ENCODE results near the gene WDR11.

The WDR11 gene

DNA sequence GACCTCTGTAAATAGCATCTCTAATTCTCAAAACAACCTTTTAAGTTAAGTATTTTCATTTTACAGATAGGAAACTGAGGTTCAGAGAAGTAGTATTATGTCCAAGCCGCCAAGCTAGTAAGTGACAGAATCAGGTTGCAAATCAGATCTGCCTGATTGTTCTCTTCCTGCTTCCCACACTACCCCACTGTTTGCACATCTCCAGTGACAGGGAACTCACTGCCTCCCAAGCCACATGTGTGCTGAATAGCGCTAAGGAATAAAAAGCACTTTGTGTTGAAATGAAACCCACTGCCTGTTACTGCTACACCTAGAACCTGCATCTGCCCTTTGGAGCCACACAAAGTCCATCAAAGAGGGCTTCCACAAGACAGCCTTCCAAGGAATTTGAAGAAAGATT, 45.1 kb upstream of the WDR11 start:
- Histone ChIP-seq H3K27ac (no peak overlapping the region), H3K36me3 (ENCODE audit: control insufficient read depth, insufficient read depth, low read length) (no peaks in the 10 kb centered on the region), H2AFZ (no peak overlapping the region), H3K9ac (no peak overlapping the region), H3K9me3 (ENCODE audit: control insufficient read depth, low read length) (no peaks in the 10 kb centered on the region), H3K4me2 (ENCODE audit: low read length) (no peak overlapping the region), H3K4me3 (ENCODE audit: low read depth, low read length) (no peak overlapping the region), H3K79me2 (no peaks in the 10 kb centered on the region), H3K4me1 (no peaks in the 10 kb centered on the region), H3K27me3 (ENCODE audit: control insufficient read depth, insufficient read depth, low read length) (no peaks in the 10 kb centered on the region)
- TF ChIP-seq, protein P1, sequence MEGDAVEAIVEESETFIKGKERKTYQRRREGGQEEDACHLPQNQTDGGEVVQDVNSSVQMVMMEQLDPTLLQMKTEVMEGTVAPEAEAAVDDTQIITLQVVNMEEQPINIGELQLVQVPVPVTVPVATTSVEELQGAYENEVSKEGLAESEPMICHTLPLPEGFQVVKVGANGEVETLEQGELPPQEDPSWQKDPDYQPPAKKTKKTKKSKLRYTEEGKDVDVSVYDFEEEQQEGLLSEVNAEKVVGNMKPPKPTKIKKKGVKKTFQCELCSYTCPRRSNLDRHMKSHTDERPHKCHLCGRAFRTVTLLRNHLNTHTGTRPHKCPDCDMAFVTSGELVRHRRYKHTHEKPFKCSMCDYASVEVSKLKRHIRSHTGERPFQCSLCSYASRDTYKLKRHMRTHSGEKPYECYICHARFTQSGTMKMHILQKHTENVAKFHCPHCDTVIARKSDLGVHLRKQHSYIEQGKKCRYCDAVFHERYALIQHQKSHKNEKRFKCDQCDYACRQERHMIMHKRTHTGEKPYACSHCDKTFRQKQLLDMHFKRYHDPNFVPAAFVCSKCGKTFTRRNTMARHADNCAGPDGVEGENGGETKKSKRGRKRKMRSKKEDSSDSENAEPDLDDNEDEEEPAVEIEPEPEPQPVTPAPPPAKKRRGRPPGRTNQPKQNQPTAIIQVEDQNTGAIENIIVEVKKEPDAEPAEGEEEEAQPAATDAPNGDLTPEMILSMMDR (IDR thresholded peaks at IDR 0.05): no peak

DNA sequence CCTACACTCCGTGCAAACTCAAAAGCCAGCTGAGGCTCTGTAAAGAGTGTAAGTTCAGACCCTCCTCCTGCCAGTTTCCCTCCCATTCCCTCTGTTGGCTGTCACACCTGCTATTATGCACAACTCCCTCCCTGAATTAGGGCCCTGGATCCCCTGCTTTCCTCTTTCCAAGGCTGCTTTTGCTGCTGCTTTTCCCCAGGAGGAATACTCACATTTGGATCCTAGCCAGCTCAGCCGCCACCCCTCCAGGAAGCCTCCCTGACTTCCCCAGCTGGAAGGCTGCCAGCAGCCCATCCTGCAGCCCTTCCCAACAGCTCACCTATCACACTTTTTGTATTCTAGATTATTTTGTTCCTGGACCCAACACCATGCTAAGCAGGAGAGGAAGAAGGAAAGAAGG, 40.9 kb upstream of the WDR11 start:
- H3K4me2 ChIP-seq (ENCODE audit: low read length): no peak overlapping the region
- H3K9me3 ChIP-seq (ENCODE audit: control insufficient read depth, low read length): no peaks in the 10 kb centered on the region
- no peak overlapping the region for H3K9ac ChIP-seq
- H3K27ac ChIP-seq: no peak overlapping the region
- H3K27me3 ChIP-seq (ENCODE audit: control insufficient read depth, insufficient read depth, low read length): no peaks in the 10 kb centered on the region
- H3K36me3 ChIP-seq (ENCODE audit: control insufficient read depth, insufficient read depth, low read length): no peaks in the 10 kb centered on the region
- H2AFZ ChIP-seq: no peak overlapping the region
- TF ChIP-seq, protein P1 (IDR thresholded peaks at IDR 0.05): no peak
- no peak overlapping the region for H3K4me3 ChIP-seq (ENCODE audit: low read depth, low read length)
- H3K4me1 ChIP-seq: no peaks in the 10 kb centered on the region
- H3K79me2 ChIP-seq: no peaks in the 10 kb centered on the region

GRCh38 chr10:120813085-120813484, 38.1 kb upstream of the WDR11 start:
- Histone ChIP-seq H3K4me2 (ENCODE audit: low read length) (no peak overlapping the region), H3K27ac (no peak overlapping the region), H3K27me3 (ENCODE audit: control insufficient read depth, insufficient read depth, low read length) (no peaks in the 10 kb centered on the region), H3K79me2 (no peaks in the 10 kb centered on the region), H2AFZ (no peak overlapping the region), H3K4me3 (ENCODE audit: low read depth, low read length) (no peak overlapping the region), H3K4me1 (no peaks in the 10 kb centered on the region), H3K36me3 (ENCODE audit: control insufficient read depth, insufficient read depth, low read length) (no peaks in the 10 kb centered on the region), H3K9me3 (ENCODE audit: control insufficient read depth, low read length) (no peaks in the 10 kb centered on the region), H3K9ac (no peak overlapping the region)
- TF ChIP-seq, protein P1 (IDR thresholded peaks at IDR 0.05): no peak

- TF ChIP-seq, protein P1 (IDR thresholded peaks at IDR 0.05): no peak
- H3K4me1 ChIP-seq: no peaks in the 10 kb centered on the region
- H3K27me3 ChIP-seq (ENCODE audit: control insufficient read depth, insufficient read depth, low read length): no peaks in the 10 kb centered on the region
- H3K9ac ChIP-seq: no peak overlapping the region
- H3K36me3 ChIP-seq (ENCODE audit: control insufficient read depth, insufficient read depth, low read length): no peaks in the 10 kb centered on the region
- no peak overlapping the region for H2AFZ ChIP-seq
- no peaks in the 10 kb centered on the region for H3K9me3 ChIP-seq (ENCODE audit: control insufficient read depth, low read length)
- no peak overlapping the region for H3K4me2 ChIP-seq (ENCODE audit: low read length)
- H3K4me3 ChIP-seq (ENCODE audit: low read depth, low read length): no peak overlapping the region
- no peak overlapping the region for H3K27ac ChIP-seq
- H3K79me2 ChIP-seq: no peaks in the 10 kb centered on the region
Measured at GRCh38 chr10:120818301-120818700, 32.9 kb upstream of the WDR11 start.

DNA sequence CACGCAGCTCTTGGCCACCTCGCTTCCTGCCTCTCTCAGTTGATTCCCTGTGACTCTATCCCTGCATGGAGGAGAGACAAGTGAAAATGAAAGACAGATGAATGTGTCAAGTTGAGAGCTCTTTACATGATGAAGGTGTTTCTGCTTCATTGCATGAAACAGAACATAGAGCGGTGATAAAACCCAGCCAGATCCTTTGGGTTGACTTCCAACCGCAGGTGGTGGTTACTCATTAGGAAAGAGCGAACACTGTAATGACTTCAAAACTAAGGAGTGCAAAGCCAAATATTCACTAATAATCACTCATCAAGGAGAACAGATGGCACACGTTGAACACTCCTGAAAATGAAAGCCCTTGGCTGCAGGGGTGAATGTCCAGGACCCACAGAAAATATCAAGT, 31.8 kb upstream of the WDR11 start:
- H3K9ac ChIP-seq: no peak overlapping the region
- no peaks in the 10 kb centered on the region for H3K36me3 ChIP-seq (ENCODE audit: control insufficient read depth, insufficient read depth, low read length)
- H3K79me2 ChIP-seq: no peaks in the 10 kb centered on the region
- H3K27ac ChIP-seq: no peak overlapping the region
- H3K9me3 ChIP-seq (ENCODE audit: control insufficient read depth, low read length): no peaks in the 10 kb centered on the region
- H3K4me1 ChIP-seq: no peaks in the 10 kb centered on the region
- no peak overlapping the region for H3K4me2 ChIP-seq (ENCODE audit: low read length)
- H2AFZ ChIP-seq: no peak overlapping the region
- TF ChIP-seq, protein P1 (IDR thresholded peaks at IDR 0.05): no peak
- no peak overlapping the region for H3K4me3 ChIP-seq (ENCODE audit: low read depth, low read length)
- H3K27me3 ChIP-seq (ENCODE audit: control insufficient read depth, insufficient read depth, low read length): no peaks in the 10 kb centered on the region

Data from parathyroid adenoma (tissue), 2 donors.